ENCODE results near the gene OLFM4.
"Not testable (repeated sequence)": the region's sequence is repeated elsewhere in the genome, so short reads cannot be mapped to it uniquely, and the experiment has no call there.

OLFM4 gene

DNA sequence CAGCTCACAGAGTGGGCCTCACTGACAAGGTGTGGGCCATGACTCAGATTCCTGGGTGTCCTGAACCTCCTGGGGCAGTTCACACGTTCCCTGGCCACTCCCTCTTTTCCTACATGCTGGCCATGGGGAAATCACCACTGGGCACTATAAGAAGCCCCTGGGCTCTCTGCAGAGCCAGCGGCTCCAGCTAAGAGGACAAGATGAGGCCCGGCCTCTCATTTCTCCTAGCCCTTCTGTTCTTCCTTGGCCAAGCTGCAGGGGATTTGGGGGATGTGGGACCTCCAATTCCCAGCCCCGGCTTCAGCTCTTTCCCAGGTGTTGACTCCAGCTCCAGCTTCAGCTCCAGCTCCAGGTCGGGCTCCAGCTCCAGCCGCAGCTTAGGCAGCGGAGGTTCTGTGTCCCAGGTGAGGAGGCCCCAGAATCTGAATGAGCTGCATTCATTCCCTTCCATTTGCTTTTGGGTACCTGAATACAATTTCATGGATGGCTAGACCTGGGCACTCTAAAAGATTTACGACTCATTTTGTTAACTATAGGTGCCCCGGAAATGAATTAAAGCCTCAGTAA is at the start of gene OLFM4:
OLFM4 (plus strand) TSS at position 177 of the 567 bp plus-strand sequence; CDS start at position 201, 24 bp downstream.
- no peak for DNase-seq

GRCh38 chr13:52978989-52979388 is 49.6 kb upstream of the OLFM4 start:
- DNase-seq = no peak

GRCh38 chr13:52980695-52981094 is 47.9 kb upstream of the OLFM4 start:
- no peak for DNase-seq

- no peak for DNase-seq
Observed at GRCh38 chr13:52983836-52984235, 44.8 kb upstream of the OLFM4 start.

DNA sequence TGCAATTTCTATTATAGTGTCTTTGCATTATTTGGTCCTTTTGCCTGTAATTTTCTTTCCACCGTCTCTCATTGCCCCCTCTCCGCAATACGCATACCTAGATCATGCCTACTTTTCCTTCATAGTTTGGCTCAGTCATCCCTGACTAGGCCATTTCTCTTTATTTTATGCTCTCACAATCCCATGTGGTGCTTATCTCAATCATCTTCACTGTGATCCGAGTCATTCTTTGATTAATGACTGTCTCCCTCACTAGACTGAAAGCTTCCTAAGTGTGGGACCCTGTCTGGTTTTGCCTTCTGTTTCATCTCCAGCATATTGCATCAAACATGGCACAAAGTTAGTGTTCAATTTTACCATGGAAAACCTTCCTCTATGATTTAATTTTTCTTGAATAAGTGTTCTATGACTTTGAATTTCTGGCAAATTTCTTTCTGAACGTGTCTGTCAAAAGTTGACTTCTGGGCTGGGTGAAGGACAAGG is 43.7 kb upstream of the OLFM4 start:
- no peak for DNase-seq

DNA sequence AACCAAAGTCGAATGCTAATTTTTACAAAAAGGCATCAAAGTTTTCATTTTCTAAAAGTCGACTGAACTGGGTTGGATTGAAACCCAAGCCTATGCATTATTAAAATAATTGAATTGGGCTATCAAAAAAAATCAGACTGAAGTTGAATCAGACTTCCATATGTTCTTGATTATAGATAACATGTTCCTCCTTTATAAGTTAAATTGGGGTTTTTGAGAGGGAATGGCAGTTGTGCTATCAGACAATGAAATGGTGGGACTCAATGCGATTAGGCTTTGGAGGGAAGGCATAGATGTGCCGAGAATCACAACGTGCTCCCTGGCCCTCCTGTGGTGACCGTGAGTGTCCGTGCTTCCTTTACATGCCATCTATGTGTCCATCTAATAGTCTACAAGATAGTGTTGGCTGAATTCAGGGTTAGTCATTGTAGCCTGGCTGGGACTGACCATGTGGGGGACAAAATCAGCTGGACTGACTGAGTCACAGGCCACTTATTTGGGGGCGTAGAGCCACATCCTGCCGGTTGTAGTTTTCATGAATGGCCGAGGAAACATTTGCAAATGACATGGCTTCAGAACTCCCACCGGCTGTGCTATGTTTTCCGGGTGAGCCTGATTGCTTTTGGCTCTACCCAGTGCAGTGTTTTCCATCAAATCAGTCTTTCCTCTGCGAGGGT is 37.1 kb upstream of the OLFM4 start:
- DNase-seq = no peak

GRCh38 chr13:52992110-52992509 is 36.5 kb upstream of the OLFM4 start:
- DNase-seq = no peak

GRCh38 chr13:52994051-52994450 is 34.6 kb upstream of the OLFM4 start:
- no peak for DNase-seq

DNA sequence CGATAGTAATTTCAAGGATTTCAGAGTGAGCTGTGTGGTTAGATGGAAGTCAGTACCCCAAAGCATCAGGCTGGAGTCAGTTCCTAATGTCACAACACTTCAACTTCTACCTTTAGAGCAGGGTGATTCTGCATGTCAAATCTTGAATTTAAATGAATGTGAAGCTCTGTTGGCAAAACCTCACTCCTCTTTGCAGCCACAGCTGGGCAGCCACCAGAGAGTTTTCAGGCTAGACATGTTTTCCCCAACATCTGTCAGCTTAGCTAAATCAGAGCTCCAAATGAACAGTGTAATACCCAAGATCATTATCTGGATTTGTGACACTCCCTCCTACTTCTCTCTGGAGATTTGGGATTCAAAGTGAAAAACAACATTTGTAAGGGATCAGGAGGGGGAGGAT is 33.7 kb upstream of the OLFM4 start:
- DNase-seq = no peak

DNA sequence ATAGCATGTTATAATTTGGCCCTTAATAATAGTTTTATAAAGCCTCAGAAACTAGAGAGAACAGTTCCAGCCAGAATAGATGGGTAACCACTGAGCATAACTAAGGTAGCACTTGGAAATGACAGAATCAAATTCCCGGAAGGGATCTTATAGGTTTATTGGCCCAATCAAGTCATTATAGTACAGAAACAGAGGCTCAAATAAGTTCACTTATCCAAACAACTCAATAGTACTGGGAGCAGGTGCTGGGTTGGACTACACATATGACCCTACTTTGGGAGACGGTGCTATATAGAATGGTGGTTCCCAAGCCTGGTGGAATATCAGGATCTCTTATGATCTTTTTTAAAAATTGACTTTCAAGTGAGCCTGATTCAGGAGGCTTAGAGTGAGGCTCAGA is 32.7 kb upstream of the OLFM4 start:
- no peak for DNase-seq

DNA sequence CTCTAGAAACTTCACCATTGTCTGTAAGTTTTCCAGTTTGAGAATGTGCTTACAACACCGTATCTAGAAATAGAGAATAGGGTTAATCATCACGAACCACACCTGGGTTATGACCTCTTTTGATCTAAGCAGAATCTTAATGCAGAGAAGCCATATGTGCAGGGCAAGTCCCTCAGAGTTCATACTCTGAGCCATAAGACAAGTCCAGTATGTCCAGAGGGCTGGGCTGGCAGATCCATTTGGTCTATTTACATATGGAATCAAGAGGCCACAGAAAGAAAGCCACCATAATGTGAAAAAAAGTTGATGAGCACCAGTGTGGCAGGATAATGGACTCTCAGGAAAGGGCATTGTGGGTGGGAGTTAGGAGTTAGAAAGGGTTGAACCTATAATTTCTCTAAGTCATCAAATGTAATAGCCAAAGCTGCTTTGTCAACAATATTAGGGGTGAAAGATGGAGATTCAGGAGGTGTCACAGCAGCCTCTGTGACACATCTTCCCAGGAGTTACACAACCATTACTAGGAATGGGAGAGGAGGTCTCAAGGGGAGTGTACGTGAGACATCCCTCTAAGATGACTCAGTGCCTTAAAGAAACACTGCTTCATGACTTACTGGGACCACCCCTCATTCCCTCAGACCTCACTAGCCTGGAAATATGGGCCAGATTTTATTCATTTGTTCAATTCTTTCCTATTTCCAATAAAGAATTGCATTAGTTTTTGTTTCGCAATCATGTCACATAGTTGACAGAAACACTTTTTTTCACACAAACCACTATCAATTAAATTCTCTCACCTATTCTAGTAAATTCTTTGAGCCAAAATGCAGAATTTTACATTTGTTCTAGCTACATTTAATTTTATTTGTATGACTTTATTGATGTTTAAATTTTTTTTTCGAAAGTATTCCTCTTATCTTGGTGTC is 30.4 kb upstream of the OLFM4 start:
- no peak for DNase-seq

- no peak for DNase-seq
Observed at GRCh38 chr13:52999093-52999696, 29.4 kb upstream of the OLFM4 start.

- DNase-seq = no peak
Observed at GRCh38 chr13:53001444-53002225, 27.0 kb upstream of the OLFM4 start.

DNA sequence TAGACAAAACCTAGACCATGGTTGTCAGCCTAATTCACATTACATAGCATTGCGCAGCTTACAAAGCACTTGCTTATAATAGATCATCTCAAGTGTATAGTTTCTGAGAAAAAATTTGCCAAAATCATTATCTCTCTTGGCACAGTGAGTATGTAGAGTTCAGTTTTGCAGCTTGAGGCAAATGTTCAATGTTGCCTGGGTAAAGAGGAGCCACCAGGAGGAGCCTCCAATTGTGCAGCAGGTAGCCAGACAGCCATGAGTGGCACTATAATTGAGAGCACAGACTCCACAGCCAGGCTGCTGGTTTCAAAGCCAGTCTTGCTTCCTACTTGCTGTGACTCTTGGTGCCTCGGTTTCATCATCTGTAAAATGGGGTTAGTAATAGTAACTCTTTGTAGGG is 24.0 kb upstream of the OLFM4 start:
- no peak for DNase-seq

DNA sequence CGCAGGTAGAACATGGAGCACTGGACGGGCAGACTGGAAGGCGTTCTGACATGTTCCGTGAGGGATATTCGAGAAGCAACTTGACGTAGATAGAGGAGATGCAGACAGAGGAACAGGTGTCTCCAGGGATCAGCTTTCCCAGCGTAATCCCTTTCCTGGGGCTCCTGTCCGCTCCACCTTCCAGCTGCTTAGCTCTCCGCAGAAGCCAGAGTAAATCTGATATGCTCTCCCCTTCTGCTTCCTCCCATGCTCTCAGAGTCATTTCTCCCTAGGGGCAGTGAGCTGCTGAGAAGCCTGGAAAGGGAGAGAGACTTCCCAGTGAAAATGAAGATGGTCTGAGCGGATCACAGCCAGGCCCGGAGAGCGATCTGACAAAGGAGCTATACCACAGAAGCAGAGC is 23.0 kb upstream of the OLFM4 start:
- DNase-seq = no peak

- DNase-seq = no peak
Observed at GRCh38 chr13:53007872-53008271, 20.7 kb upstream of the OLFM4 start.

DNA sequence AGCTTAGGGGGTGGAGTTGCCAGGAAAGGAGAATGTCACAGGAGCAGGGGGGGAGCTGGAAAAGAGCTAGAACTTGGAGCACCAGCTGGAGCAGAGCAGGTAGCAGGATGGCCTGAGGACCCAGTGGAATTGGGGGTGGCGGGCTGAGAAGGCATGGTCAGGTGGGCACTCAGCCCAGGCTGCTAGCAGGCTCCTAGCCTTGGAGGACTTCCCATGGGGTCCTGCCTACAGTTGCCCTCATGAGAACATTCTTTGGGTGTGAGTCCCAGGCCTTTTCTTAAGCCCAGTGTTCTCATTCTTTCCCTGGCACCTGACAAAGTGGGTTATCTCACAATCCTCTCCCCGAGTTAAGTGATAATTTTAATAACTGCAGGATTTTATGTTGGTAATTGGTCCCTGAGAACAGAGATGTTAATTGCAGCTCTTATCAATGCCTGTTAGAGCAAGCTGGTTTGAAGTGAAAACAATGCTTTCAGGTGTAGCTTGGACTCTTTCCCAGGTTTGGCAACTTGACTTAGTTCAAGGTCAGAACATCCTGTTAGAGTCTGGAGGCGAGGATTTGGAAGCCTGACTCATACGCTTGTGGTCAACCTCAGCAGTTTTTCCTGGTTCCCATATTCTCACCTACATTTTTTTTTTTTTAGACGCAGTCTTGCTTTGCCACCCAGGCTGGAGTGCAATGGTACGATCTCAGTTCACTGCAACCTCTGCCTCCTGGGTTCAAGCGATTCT is 18.1 kb upstream of the OLFM4 start:
- no peak for DNase-seq

- DNase-seq = no peak
Observed at GRCh38 chr13:53012707-53013106, 15.9 kb upstream of the OLFM4 start.

GRCh38 chr13:53013113-53013512 is 15.5 kb upstream of the OLFM4 start:
- no peak for DNase-seq

- not testable (repeated sequence) for DNase-seq
Observed at GRCh38 chr13:53014018-53014417, 14.6 kb upstream of the OLFM4 start.
